Measurements from ENCODE around the gene PHOX2B. TPM values are rescaled to one million over a fixed set of nuclear protein-coding genes. Genes with fewer than 3 reads are reported as not detected.

PHOX2B gene
- total and polyA plus RNA-seq, 2 of the 13 experiments (the other 11 are each of a cell fraction or from before 2014, with no cell fraction given), result not detected

GRCh38 chr4:41696131-41696530, 52.4 kb downstream of the PHOX2B start (continued):
- TF ChIP-seq ZBTB49 (CRISPR knock-in tag; IDR thresholded peaks at IDR 0.05; ENCODE audit: borderline replicate concordance), result no peak

Small RNA genes lying within 50 kb of the gene (small RNA-seq; reads per million reads assigned to genes)
- gene RNU1-49P (ENCODE audit: insufficient read depth in 2 of 3, insufficient read length in 3 of 3, low read depth in 2 of 3, low replicate concordance in 1 of 3), result 0 reads per million in 3 experiments

Other genes starting within 250 kb of the PHOX2B start
- not detected in 2 replicates for gene LIMCH1, start 210.6 kb downstream of the PHOX2B start, total RNA-seq (2016; rRNA removed; fragmentation: Illumina TruSeq; extraction: Trizol)
- 0.04 TPM in 1 of 2 replicates, not detected in the other for gene LIMCH1, start 210.6 kb downstream of the PHOX2B start, polyA plus RNA-seq (2011; rRNA removed)
- 51.6 and 66.6 TPM in 2 replicates for gene TMEM33, start 186.7 kb upstream of the PHOX2B start, total RNA-seq (2016; rRNA removed; fragmentation: Illumina TruSeq; extraction: Trizol)
- gene TMEM33, start 186.7 kb upstream of the PHOX2B start, polyA plus RNA-seq (2011; rRNA removed), result 36.1 and 40.1 TPM in 2 replicates
- gene DCAF4L1, start 233.0 kb upstream of the PHOX2B start, total RNA-seq (2016; rRNA removed; fragmentation: Illumina TruSeq; extraction: Trizol), result 0.09 TPM in 1 of 2 replicates, not detected in the other
- 0.03 and 0.05 TPM in 2 replicates for gene DCAF4L1, start 233.0 kb upstream of the PHOX2B start, polyA plus RNA-seq (2011; rRNA removed)
- gene SLC30A9, start 241.8 kb upstream of the PHOX2B start, total RNA-seq (2016; rRNA removed; fragmentation: Illumina TruSeq; extraction: Trizol), result 72.8 and 104 TPM in 2 replicates
- gene SLC30A9, start 241.8 kb upstream of the PHOX2B start, polyA plus RNA-seq (2011; rRNA removed), result 20.4 and 27.5 TPM in 2 replicates

All from HepG2 (cell line).